Thyroid gland (tissue), 4 donors: ENCODE results near the gene GCH1.

ENCODE experiments used
- CTCF ChIP-seq, 6 experiments: fragments of 200-600 bp in 3 of 6; fragments of 450-650 bp in 3 of 6; sonication (generic) in 3 of 6; IDR thresholded peaks; one replicate each; pipeline ENCODE4 v1.5.1; 2016 to 2019; ENCODE audit warnings: antibody characterized with exemption in 6 of 6, mild to moderate bottlenecking in 2 of 6, inconsistent platforms in 1 of 6, moderate library complexity in 1 of 6
- POLR2A ChIP-seq, 2 donors: fragments of 450-650 bp; IDR thresholded peaks; one replicate each; pipeline ENCODE4 v1.6.1; 2017; ENCODE audit warnings: antibody characterized with exemption in 2 of 2, mild to moderate bottlenecking in 2 of 2, moderate library complexity in 1 of 2

- TF ChIP-seq CTCF (IDR thresholded peaks at IDR 0.05): no peak
- TF ChIP-seq POLR2A (IDR thresholded peaks at IDR 0.05): no peak
These were observed 7.4 kb upstream of the GCH1 start for GRCh38 chr14:54909817-54910558.
